Measurements from ENCODE around the gene CAPN13.

DNA sequence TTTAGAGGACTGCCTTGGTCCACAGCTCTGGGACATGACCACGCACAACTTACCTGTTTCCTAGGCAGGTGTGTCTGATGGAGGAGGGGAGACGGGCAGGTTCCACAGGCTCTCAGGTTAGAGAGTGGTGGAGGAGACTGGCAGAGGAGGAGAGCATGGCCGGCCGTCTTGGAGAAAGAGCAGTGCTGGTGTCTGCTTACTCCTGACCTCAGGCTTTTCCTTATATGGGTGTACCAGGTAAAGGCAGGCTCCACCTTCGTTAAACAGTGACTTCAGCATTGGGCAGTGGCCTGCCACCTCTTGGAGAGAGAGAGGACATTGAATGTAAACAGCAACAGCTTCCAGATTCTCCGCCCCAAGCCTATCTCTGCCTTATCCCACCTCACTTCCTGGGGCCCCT lies at the start of gene CAPN13:
- TF ChIP-seq POLR2AphosphoS5 (IDR thresholded peaks at IDR 0.05; ENCODE audit: low read depth, low read length): no peak
- TF ChIP-seq TAF1 (IDR thresholded peaks at IDR 0.05; ENCODE audit: borderline replicate concordance, insufficient read depth, low read length): no peak
- TF ChIP-seq SIN3A (IDR thresholded peaks at IDR 0.05; ENCODE audit: borderline replicate concordance, insufficient read depth, low read length): no peak
- TF ChIP-seq REST (IDR thresholded peaks at IDR 0.05; ENCODE audit: insufficient read depth in 1 of 2, low read depth in 2 of 2, low read length in 2 of 2): no peak

All from PFSK-1 (cell line).